ENCODE results near the gene DIS3L2. TPM values are rescaled to one million over a fixed set of nuclear protein-coding genes. Genes with fewer than 3 reads are reported as not detected.

The DIS3L2 gene
- total RNA-seq, 2 donors from 2014 or later, result 21.7 to 22.2 TPM

DNA sequence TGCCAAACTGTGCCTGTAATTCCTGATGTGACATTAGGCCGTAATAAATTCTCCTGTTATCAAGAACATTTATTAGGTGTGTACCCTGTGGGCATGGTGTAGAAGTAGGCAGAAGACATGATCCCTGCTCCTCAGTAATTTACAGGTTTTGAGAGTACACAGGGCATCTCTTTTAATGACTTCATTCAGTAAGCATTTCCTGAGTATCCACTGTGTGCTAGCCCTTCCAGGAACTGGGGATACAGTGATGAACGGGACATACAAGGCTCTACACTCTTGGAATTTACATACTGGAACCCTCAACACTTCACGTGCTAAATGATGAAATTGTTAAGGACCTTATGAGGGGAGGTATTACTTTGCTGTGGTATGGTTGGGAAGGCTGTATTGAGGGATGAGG lies 30.2 kb downstream of the DIS3L2 start:
- intact Hi-C loops (cut with DNase I), result no loop called here
- no peak for DNase-seq (ENCODE audit: low spot score)

DNA sequence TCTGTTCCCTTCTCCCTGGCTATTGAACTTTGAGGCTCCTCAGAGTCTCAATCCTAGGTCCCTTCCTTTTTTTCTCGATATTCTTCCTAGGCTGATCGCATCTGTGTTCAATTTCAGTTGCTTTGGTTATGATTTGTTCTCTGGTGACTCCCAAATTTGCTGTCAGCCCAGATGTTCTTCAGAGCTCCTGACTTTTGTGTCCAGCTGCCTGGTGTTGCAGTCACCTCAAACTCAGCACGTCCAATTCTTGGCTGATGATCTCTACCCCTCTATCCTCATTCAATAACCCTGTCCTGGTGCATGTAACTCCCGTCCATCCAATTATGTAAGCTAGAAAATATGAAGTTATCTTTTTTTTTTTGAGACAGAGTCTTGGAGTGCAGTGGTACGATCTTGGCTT lies 31.4 kb downstream of the DIS3L2 start:
- no peak for DNase-seq (ENCODE audit: low spot score)
- intact Hi-C loops (cut with DNase I), result no loop called here

DNA sequence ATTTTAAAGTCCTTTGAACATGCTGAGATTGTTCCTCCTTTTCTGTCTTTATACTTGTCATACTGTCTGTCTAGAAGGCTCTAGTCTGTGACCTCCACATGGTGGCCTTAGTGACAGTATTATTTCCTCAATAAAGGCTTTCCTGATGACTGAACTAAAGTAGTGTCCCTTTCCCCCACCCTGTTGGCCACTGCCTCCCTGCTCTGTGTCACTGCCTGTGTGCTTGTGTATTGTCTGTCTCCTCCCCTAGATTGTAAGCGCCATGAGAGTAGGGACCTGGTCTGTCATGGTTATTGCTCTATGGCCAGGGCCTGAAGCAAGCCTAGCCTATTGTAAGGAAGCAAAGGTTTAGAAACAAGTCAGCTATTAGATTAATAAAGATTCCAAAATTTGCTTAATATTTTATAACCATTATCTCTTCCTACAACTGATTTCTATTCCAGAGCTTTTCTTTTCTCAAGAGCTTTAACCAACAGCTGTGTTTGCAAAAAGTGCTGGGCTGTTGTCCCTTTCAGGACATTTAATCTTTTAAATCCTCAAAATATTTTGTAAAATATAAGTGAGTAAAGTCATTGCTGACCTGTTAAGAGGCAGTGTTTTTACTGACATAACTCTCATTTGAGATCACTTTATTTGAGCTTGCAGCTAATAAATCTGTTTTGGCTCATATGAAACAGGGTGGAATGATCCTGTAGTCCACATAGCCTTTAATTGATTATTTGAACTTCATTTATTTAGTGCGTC lies 35.5 kb downstream of the DIS3L2 start:
- intact Hi-C loops (cut with DNase I), result no loop called here
- no peak for DNase-seq (ENCODE audit: low spot score)

DNA sequence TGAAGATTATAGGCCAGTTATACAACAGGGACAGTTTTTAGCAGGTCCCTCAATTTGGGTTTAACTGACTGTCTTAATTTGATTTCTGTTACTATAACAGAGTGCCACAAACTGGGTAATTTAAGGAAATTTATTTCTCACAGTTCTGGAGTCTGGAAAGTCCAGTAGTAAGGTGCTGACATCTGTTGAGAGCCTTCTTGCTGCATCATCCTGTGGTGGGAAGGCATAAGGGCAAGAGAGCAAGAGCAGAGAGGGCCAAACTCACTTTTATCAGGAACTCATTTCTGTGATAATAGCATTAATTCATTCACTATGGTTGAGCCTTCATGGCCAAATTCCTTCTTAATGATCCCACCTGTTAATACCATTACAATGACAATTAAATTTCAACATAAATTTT lies 36.5 kb downstream of the DIS3L2 start:
- intact Hi-C loops (cut with DNase I), result no loop called here
- DNase-seq (ENCODE audit: low spot score), result no peak

DNA sequence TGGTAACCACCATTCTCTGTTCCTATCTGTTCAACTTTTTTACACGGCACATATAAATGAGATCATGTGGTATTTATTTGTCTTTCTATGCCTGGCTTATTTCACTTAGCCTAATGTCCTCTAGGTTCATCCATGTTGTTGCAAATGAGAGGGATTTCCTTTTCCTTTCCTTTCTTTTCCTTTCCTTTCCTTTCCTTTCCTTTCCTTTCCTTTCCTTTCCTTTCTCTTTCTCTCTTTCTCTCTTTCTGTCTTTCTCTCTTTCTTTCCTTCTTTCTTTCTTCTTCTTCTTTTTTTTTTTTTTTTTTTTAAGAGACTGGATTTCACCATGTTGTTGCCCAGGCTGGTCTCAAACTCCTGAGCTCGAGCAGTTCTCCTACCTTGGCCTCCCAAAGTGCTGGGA lies 38.9 kb downstream of the DIS3L2 start:
- intact Hi-C loops (cut with DNase I), result no loop called here
- no peak for DNase-seq (ENCODE audit: low spot score)

DNA sequence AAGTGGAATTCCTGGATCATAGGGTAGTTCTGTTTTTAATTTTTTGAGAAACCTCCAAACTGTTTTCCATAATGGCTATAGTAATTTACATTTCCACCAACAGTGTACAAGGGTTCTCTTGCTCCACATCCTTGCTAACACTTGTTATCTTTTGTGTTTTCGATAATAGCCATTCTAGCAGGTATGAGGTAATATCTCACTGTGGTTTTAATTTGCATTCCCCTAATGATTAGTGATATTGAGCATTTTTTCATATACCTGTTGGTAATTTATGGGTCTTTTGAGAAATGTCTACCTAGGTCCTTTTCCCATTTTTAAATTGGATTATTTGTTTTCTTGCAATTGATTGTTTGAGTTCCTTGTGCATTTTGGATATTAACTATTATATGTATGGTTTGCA lies 39.6 kb downstream of the DIS3L2 start:
- DNase-seq (ENCODE audit: low spot score), result no peak
- intact Hi-C loops (cut with DNase I), result no loop called here

DNA sequence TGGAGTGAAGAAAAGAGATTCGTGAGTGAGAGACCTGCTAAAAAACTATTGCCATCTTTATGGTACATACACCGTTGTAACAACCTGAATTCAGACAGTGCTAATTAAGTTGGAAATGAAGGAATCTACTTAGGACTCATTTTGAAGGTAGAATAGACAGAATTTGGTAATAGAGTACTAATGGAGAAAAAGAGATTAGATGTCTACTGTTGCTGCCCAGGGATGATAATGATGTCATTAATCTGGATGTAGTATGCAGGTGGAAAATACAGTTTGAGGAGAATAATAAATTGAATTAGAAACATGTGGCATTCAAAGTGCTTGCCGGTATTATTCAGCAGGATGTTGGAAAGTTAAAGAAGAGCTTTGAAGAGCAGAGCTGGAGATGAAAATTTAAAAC lies 44.7 kb downstream of the DIS3L2 start:
- DNase-seq (ENCODE audit: low spot score), result no peak

DNA sequence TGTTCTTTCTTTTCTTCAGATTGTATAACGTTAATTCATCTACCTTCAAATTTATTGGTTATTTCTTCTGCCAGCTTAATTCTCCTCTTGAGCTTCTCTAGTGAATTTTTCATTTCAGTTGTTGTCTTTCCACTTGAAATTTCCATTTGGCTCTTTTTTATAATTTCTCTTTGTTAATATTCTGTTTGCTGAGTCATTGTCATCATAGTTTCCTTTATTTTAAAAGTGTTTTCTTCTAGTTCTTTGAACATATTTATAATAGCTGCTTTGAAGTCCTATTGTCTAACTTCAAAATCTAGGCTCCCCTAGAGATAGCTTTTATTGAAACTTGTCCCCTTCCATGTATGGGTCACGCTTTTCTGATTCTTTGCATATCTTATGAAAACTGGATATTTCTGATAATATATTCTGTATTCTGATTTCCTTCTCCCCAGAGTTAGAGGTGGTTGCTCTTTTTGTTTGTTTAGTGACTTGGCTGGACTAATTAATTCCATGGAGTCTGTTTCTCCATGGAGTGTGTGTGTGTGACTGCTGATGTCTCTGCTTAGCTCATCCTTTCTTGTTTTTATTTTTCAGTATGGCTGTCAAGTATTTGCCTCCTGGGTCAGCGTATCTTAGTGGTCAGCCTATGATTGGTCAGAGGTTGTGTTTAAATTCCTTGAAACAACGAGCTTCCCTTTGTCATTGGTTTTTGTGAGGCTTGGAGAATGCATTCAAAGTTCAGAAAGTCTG lies 47.6 kb downstream of the DIS3L2 start:
- DNase-seq (ENCODE audit: low spot score), result no peak
- intact Hi-C loops (cut with DNase I), result no loop called here

More for the DNA sequence above, 44.7 kb downstream of the DIS3L2 start:
- intact Hi-C loops (cut with DNase I), result no loop called here

DNA sequence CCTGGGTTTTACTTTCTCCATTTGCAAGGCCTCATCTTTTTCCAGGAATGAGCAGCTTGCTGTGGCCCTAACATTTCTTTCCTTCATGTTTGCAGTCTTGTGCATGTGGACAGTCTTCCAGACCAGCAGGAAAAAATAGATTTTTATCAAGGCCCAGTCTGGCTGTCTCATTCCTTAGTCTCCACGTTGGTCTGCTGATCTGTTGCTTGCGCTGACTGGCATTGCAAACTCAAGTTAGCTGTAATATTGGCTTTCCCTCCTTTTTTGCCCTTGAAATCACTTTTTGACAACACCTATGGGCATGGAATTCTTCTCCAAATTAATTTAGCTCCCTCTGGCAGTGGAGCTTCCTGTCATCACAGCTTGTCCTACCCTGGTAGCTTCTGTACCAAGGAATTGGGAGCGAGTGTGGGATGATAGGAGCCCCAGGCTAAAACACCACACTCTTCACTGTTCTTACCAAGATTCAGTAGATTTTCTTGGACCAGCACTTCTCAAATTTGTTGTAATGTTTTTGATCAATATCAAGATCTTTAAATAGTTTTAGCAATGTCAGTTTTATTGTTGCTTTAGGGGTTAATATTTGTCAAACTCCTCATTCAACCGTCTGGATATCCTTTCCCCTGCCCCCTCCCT lies 48.2 kb downstream of the DIS3L2 start:
- intact Hi-C loops (cut with DNase I), result no loop called here
- DNase-seq (ENCODE audit: low spot score), result no peak

DNA sequence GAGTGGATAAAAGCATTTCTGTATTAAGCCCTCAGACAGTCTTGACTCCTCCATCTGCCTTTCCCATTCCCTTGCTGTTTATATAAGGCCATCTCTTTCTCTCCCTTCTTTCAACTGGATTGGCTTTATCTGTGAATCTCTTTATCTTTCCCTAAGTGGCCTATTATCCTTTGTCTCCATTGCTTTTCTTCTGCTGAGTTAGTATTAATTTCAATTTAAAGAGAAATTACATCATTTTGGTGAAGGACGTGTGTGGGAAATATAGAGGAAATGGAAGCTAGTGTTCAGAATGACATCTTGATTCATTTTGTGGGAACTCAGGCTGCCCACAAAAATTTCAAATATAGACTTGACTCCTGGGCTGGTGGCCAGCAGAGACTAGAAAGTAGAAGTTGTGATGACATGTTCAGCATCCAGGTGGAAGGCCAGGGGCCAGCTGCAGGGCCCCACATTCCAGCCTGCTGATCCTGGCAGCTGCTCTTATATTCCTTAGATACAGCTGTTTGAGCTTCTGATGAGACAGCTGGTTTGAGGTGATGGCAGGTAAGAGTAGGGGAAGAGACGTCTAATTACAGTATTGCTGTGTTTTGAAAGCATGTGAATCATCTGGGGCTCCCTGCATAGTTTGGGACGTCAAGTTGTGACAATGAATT lies 52.3 kb downstream of the DIS3L2 start:
- intact Hi-C loops (cut with DNase I), result no loop called here
- no peak for DNase-seq (ENCODE audit: low spot score)

DNA sequence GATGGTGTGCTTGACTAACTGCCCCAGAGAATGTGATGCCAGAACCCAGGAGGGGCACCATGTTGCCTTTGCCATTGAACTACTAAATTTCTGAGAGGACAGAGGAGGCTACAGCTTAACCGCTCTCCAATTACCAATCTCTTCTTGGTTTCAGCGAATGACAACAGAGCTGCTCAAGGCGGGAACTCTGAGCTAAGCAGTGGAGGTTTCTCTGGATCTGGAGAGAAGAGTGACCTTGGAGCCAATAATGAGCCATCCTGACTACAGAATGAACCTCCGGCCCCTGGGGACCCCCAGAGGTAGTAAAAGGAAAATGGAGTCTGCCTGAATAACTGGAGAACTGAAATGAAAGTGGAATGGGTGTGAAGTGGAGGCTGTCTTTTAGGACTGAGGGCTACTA lies 53.2 kb downstream of the DIS3L2 start:
- DNase-seq (ENCODE audit: low spot score), result no peak
- intact Hi-C loops (cut with DNase I), result no loop called here

DNA sequence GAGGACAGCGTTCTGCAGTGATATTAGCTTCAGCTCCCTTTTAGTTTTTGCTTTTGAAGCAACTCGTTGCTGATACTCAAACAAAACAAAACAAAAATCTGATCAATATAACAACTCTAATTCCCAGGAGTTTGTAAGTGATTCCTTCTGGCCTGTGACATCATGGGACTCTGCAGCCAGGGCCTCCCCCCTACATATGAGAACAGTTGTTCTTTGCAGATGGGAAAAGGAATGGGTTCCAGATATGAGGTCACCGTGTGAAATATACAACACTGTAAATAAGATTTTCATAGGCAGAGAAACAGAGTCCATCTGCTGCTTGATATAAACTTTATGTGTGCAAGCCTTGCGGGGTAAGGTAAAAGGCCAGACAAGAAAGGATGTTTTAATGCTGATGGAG lies 56.7 kb downstream of the DIS3L2 start:
- intact Hi-C loops (cut with DNase I), result no loop called here
- DNase-seq (ENCODE audit: low spot score), result no peak

DNA sequence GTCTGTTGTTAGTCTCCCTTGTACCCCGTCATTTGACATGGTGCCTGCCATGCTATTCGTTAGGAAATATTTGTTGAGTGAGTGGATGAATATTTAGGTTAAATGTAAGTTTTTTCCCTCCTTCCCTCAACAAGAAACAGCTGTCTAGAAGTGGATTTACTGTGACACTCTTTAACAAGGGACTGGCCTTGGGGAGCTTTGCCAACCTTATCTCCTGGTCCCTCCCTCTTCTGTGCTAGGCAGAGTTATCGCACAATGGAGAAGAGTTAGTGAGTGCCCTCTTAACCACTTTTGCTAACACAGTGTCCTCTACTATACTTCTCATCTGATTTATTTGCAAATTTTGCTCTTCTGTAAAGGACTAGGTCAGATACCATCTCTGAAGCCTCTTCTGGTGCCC lies 61.2 kb downstream of the DIS3L2 start:
- no peak for DNase-seq (ENCODE audit: low spot score)
- intact Hi-C loops (cut with DNase I), result no loop called here

DNA sequence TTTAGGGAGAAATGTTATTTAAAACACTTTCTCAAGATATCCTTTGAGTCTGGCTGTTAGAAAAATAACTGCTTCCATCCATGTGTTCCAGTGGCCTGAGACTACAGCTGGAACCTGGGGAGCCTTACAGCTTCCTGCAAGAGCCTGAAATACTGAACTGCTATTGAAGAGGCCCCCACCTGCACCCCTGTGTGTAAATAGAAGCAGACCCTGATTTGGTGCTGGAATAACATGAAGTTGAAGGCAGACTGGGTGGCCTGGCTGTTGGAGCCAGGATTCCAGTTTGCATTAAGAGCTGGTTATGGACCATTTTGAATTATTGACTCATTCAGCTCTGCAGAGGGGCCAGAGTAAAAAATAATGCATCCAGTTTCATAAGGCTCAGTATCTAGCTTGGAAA lies 61.9 kb downstream of the DIS3L2 start:
- DNase-seq (ENCODE audit: low spot score), result no peak
- intact Hi-C loops (cut with DNase I), result no loop called here

DNA sequence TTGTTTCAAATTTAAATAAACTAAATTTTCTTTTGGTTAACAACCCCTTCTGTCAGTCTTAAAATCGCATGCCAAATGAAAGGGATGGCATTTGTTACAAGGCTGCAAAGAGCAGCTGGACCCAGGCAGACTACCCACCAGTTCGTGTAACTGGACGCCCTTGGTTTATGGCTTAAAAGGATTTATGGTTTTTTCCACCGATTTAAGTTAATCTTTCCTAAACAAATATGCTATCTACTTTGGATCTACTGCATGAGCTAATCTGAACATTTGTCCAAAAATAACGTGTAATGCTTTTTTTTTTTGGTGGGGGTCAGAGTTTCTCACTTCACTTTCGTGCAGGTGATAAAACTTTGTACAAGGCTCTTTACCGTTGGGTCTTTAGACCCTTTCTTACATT lies 62.9 kb downstream of the DIS3L2 start:
- DNase-seq (ENCODE audit: low spot score), result no peak
- intact Hi-C loops (cut with DNase I), result no loop called here

DNA sequence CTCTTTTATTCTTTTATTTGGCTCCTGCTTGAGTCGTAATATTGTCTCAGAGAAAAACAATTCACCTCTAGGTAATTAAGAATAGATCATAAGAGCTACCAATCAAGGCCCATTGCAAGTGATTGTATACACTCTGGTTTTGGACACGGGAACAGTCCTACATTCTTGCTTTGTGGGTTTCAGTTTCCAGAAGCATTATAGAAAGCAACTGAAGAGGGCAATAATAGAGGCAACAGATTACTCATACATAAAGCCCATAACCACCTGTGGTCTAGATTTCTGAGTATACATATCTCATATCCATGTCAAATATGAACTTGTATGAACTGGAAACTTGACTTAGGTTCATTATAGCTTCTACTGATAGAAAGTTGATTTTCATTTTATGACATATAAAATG lies 65.4 kb downstream of the DIS3L2 start:
- intact Hi-C loops (cut with DNase I), result no loop called here

DNA sequence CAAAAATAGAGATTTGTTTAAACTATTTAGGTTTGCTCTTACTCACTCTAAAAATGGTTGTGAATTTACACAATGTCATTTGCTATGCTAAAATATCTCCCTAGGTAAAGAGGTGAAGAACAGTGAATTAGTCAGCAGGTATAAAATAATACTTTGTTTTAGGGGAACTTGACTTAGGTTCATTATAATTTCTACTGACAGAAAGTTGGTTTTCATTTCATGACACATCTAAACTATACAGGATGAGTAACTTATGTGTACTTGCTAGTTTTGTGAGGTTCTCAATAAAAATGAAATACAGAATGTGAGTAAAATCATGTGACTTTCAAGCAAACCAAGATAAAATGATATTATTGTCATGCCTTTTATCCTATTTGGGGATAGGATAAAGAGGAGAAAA lies 66.0 kb downstream of the DIS3L2 start:
- DNase-seq (ENCODE audit: low spot score), result no peak
- intact Hi-C loops (cut with DNase I), result no loop called here

More for the DNA sequence above, 65.4 kb downstream of the DIS3L2 start:
- no peak for DNase-seq (ENCODE audit: low spot score)

DNA sequence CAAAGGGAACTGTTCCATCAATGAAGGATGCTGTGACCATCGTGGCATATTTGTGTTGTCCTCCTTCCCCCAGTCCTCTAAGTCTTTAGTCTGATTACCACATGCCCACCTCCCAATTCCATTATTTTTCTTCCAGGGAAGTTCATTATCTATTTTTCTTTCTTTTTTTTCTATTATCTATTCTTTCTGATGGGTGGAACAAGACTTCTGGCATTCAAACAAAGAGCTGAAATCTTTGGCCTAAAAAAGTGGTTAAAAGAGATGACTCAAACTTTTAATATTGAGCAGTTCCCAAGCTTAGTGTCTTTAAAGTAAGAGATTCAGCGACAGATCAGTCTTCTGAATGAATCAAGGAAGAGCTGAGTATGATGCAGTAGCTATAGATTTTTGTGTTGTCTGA lies 66.6 kb downstream of the DIS3L2 start:
- intact Hi-C loops (cut with DNase I), result no loop called here
- no peak for DNase-seq (ENCODE audit: low spot score)

DNA sequence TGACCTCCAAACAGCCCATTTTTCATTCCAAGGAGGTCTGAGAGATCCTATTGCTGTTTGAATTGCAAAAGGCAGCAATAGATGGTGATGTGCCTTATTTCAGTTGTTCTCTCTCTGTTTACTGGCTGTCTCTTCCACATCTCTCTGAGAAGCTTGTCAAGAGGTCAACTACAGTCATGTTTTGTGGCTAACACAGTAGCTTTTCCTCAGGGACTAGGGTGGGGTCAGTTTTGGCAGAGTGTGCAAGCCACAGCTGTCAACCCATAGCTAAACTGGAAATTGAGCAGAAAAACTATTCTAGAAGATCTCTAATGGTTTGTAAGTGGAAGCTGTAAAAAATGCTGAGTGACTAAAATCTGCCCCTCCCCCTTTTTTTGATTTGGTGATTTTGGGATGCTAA lies 67.1 kb downstream of the DIS3L2 start:
- intact Hi-C loops (cut with DNase I), result no loop called here
- no peak for DNase-seq (ENCODE audit: low spot score)

DNA sequence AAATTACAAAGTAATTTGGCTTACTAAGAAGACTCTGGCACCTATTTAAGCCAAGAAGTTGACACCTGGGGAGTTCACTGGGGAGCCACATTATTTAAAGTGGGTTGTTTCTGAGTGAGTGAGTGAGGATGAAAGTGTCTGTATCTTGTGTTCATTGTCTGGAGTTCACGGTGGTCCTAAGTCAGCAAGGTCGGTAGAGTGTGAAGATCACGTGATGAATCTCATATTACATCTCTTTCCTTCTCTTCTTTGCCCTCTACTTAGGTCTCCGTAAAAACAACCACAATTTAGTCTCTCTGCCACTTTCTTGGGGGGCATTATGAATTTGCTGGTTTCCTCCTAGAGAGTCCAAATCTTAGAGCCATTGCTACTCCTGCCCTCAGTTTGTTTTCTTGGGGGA lies 67.8 kb downstream of the DIS3L2 start:
- intact Hi-C loops (cut with DNase I), result no loop called here
- DNase-seq (ENCODE audit: low spot score), result no peak
